K562 (cell line): ENCODE data around the gene NME9. TPM values are rescaled to one million over a fixed set of nuclear protein-coding genes. Genes with fewer than 3 reads are reported as not detected.

Experiments
- BRD4 ChIP-seq: fragments of 200-600 bp; sonication (generic); IDR thresholded peaks from 2 replicates; pipeline ENCODE4 v1.6.1; 2017; ENCODE audit warnings: inconsistent platforms
- ETV6 ChIP-seq, 3 experiments: fragments of 150-350 bp in 1 of 3; sonication (generic) in 1 of 3; formaldehyde crosslinking in 1 of 3; IDR thresholded peaks; 2 replicates each; pipeline versions ENCODE4 v1.6.1 to v1.8.0; 2014 to 2022; ENCODE audit warnings: borderline replicate concordance in 2 of 3, low read depth in 2 of 3, antibody characterized with exemption in 1 of 3, low read length in 1 of 3, mild to moderate bottlenecking in 1 of 3, missing genetic modification reagents in 1 of 3
- HEY1 ChIP-seq: fragments of 250-450 bp; sonication (Bioruptor Pico); IDR thresholded peaks from 2 replicates; pipeline ENCODE4 v1.5.0; 2020; ENCODE audit warnings: mild to moderate bottlenecking, moderate library complexity, borderline replicate concordance
- LCOR ChIP-seq: sonication (generic); formaldehyde crosslinking; IDR thresholded peaks from 2 replicates; pipeline ENCODE4 v1.8.0; 2022; ENCODE audit warnings: mild to moderate bottlenecking, missing genetic modification reagents
- NFXL1 ChIP-seq: fragments of 450-650 bp; formaldehyde crosslinking; IDR thresholded peaks from 2 replicates; pipeline ENCODE4 v1.4.0; 2021; ENCODE audit warnings: mild to moderate bottlenecking
- PKNOX1 ChIP-seq: fragments of 450-650 bp; IDR thresholded peaks from 2 replicates; pipeline ENCODE4 v1.6.1; 2016
- ZNF12 ChIP-seq: sonication (generic); formaldehyde crosslinking; IDR thresholded peaks from 2 replicates; pipeline ENCODE4 v1.4.0; 2020; ENCODE audit warnings: mild to moderate bottlenecking, missing genetic modification reagents
- ZNF592 ChIP-seq: fragments of 450-650 bp; IDR thresholded peaks from 2 replicates; pipeline ENCODE4 v1.6.1; 2017; ENCODE audit warnings: antibody characterized with exemption, mild to moderate bottlenecking
- polyA plus RNA-seq, 8 experiments: library from polyadenylated mRNA; depleted of rRNA in 4 of 8; stranded (reverse) in 5 of 8; unstranded in 3 of 8; fragments of >200 nt; fragmentation: Nextera tagmentation in 2 of 8; fragmentation: Illumina TruSeq in 1 of 8; extraction: Ambion mirVana in 2 of 8; extraction: Trizol in 1 of 8; gene quantifications; 2 replicates each; pipeline versions ENCODE4 v1.2.1 to v1.2.3, GENCODE V29; 2011 to 2014; ENCODE audit warnings: inconsistent platforms in 1 of 8, missing spikeins in 1 of 8
- total RNA-seq, 7 experiments: library from RNA; depleted of rRNA in 6 of 7; stranded (reverse); fragments of >200 nt in 6 of 7; fragmentation: Illumina TruSeq in 2 of 7; extraction: Trizol in 2 of 7; gene quantifications; 2 replicates each; pipeline versions ENCODE4 v1.2.1 to v1.2.3, GENCODE V29; 2011 to 2021; ENCODE audit warnings: low replicate concordance in 1 of 7
- TF ChIP-seq, protein P1 (sequence below): fragments of 250-450 bp; sonication (Bioruptor Pico); IDR thresholded peaks from 2 replicates; pipeline ENCODE4 v1.5.0; 2021; ENCODE audit warnings: mild to moderate bottlenecking, moderate library complexity
- TF ChIP-seq, protein P2 (sequence below): fragments of 450-650 bp; IDR thresholded peaks from 2 replicates; pipeline ENCODE4 v1.6.1; 2017; ENCODE audit warnings: mild to moderate bottlenecking, moderate library complexity

NME9 gene
- total and polyA plus RNA-seq, 9 of the 15 experiments (the other 6 are each of a cell fraction or from before 2014, with no cell fraction given), result 0.05 to 0.15 (median 0.13) TPM; not detected in 6

DNA sequence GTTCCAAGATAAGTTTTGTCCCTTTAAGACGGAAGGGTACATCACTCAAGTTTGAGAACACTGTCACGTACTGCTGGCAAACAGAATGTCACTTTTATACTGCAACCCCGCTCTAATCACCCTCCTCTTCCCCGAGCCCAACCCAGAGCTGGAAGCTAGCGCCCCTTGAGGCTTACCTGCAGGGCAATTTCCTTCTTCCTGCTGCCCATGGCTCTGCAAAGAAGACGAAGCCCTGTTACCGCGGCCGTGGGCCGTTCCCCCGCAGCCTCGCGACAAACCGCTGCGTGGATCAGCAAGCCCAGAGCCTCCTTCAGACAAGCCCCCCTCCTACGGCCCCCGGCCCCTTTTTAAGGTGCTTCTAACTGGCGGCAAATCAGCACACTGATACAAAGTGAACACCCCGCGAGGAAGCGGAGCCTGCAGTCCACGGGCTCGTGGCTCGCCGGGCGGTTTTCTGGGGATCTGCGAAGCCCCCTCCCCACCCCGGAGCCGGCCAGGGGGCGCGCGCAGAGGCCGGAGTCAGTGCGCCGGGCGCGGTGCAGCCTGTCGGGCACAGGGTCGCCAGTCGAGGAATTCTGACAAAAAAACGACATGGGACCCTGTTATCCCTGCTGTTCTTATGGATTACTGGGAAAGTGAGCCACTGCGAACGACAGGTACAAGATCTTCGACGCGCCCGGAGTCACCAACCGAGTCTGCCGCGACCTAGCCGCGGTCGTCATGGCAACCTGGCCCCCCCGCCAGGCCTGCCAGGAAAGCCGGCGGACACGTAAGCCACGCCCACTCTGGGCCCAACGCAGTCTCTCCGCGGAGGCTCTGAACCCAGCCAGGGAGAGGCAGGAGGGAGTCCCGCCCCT, at the start of gene NME9 (continued):
- no peak for TF ChIP-seq ZNF592
- TF ChIP-seq BRD4, result no peak
- TF ChIP-seq, protein P1, sequence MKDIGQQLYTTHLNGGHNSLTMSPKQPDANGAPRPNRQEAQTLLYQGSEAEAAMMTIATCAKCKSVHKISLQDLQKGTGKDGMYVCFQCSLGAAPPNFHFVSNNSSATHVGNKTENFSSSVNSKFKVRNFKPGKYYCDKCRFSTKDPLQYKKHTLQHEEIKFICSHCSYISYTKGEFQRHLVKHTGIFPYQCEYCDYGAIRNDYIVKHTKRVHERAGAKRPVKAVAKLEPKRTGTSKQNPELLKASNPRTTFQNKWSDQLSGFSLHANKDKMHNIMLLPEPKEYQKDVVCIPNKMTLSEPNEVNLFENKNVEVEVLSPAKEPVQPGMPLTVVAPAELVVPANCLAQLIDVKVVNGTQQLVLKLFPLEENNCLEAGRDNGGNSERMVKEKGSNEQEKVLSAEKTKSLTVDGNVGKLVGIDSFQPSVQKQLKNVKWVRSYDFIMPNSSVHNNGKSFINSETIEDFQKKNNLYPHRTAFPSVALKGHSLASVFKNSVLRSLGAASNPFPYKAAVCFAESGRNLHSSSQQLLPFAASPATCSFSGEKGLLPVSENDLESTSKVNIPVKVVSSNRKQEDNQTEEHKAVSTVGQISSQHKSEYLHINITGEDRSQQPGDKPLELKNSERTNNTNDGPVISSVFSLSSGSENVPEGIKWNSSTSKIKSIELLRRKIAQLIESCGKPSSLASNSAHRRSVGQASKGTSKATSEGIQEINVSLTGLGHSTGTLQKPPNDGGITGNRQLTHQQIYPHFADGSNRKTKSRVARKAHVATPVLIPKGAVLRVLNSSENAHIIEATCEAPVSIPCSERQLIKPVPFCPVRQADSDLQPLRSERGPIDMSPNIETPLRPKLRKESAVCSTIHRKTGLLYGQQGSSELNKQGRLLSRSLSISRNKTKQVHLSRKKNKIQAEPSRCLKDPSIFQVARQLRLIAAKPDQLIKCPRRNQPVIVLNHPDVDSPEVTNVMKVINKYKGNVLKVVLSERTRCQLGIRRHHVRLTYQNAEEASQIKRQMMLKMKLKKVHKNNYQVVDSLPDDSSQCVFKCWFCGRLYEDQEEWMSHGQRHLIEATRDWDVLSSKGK (CRISPR knock-in tag), result no peak
- TF ChIP-seq, protein P2, sequence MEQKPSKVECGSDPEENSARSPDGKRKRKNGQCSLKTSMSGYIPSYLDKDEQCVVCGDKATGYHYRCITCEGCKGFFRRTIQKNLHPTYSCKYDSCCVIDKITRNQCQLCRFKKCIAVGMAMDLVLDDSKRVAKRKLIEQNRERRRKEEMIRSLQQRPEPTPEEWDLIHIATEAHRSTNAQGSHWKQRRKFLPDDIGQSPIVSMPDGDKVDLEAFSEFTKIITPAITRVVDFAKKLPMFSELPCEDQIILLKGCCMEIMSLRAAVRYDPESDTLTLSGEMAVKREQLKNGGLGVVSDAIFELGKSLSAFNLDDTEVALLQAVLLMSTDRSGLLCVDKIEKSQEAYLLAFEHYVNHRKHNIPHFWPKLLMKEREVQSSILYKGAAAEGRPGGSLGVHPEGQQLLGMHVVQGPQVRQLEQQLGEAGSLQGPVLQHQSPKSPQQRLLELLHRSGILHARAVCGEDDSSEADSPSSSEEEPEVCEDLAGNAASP, result no peak
- TF ChIP-seq HEY1 (CRISPR knock-in tag), result no peak
- no peak for TF ChIP-seq ZNF12 (CRISPR knock-in tag)
- peak; percentile 78; the same call in 1 of the 2 replicates for TF ChIP-seq PKNOX1
- TF ChIP-seq NFXL1 (CRISPR knock-in tag), result no peak
- no peak for TF ChIP-seq ETV6 (IDR thresholded peaks at IDR 0.05; ENCODE audit: borderline replicate concordance in 1 of 2, low read depth in 2 of 2, low read length in 1 of 2)
- no peak for TF ChIP-seq ETV6 (CRISPR knock-in tag; IDR thresholded peaks at IDR 0.05; ENCODE audit: borderline replicate concordance)
- no peak for TF ChIP-seq LCOR
